ES-I3 (cell line): ENCODE measurements around the gene IER5.

Experiments used
- H3K36me3 ChIP-seq: 2 replicates; pipeline ENCODE4 v1.6.1; 2013; ENCODE audit warnings: mild to moderate bottlenecking, low read length, control low read depth, moderate library complexity; ENCODE audit not compliant: insufficient read depth
- H3K4me1 ChIP-seq: 2 replicates; pipeline ENCODE4 v1.6.1; 2013; ENCODE audit warnings: mild to moderate bottlenecking, control low read depth, low read length; ENCODE audit not compliant: insufficient read depth
- H3K9ac ChIP-seq: 2 replicates; pipeline ENCODE4 v1.6.1; 2013; ENCODE audit warnings: low read depth, mild to moderate bottlenecking, low read length, moderate library complexity
- H3K9me3 ChIP-seq: 2 replicates; pipeline ENCODE4 v1.6.1; 2013; ENCODE audit warnings: mild to moderate bottlenecking, low read length, moderate library complexity; ENCODE audit not compliant: control insufficient read depth, insufficient read depth

Gene IER5

DNA sequence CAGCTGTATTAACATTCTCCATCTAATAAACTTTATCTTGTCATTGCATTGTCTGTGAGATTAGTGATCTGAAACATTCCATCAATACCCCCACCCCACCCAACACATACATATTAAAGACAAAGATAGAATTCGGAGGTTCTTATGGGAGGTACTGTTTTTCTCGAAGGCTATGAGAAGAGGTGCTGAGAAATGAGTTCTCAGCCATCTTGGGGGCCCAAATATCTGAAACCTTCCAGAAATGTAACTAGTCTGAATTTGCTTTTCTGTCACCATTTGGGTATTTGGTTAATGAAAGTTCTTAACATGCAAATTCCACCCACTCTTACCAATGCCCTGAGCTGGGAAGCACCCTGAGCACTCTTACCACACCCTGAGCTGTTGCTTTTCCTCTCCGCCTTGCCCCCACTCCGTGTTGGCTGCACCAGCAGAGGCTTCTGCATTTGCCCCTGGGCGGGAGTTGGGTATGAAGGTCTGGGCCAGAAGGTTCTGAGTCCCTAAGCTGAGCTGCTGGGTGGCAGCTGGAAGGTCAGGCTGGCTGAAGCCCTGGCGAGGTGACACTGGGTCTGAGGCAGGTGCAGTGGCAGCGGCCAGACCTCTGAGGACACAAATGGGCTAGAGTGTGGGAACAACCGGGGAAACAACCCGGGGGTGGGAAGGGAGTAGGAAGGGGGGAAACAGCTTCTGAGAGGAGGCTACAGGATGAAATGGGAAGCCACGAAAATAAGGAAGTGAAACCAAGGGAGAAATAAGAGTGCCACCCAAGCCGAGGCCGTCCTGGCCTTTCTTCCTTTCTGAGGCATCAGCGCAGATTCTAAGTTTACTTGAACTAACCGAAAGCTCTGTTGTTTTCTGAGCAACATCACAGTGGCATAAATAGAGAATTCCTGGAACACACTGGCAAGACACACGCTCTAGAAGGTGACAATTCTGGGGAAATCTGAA lies 26.3 kb upstream of the IER5 start:
- no peak overlapping the region for H3K9ac ChIP-seq
- no peaks in the 10 kb centered on the region for H3K36me3 ChIP-seq
- peaks cover 15% of the 10 kb centered on the region for H3K4me1 ChIP-seq
- no peaks in the 10 kb centered on the region; the same call in none of the 2 replicates for H3K9me3 ChIP-seq

- H3K9ac ChIP-seq, result no peak overlapping the region
Observed at GRCh38 chr1:181062836-181063428, 25.6 kb upstream of the IER5 start.

DNA sequence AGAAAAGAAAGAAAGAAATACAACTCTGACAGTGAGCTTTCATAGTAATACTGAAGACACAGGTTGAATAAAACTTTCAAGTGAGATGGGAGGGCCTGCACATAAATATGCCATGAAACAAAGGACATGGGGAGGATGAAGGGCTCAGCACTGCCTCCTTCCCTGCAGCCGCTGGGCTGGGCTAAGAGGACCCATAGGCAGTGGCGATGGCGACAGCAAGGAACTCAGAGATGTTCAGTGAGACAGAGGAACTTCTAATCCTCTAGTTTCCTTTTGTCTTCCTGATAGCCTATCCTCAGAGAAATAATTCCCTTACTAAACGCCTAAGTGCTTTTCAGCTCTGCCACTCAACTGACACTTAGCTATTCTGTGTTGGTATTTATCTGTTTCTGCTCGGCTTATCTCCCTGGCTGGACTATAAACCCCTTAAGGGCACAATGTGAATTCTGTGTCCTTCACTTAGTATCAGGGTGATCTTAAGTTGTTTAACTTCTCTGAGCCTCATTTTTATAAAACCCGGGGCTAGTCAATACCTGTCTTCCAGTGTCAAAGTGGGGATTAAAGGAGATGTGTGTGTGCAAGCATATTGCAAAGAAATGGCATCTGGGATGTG lies 24.4 kb upstream of the IER5 start:
- Histone ChIP-seq H3K36me3 (no peaks in the 10 kb centered on the region), H3K4me1 (peaks cover 15% of the 10 kb centered on the region), H3K9ac (no peak overlapping the region), H3K9me3 (no peaks in the 10 kb centered on the region; the same call in 1 of the 2 replicates)

More at GRCh38 chr1:181062836-181063428, 25.6 kb upstream of the IER5 start:
- no peaks in the 10 kb centered on the region for H3K36me3 ChIP-seq
- peaks cover 15% of the 10 kb centered on the region for H3K4me1 ChIP-seq
- H3K9me3 ChIP-seq, result no peaks in the 10 kb centered on the region; the same call in none of the 2 replicates

DNA sequence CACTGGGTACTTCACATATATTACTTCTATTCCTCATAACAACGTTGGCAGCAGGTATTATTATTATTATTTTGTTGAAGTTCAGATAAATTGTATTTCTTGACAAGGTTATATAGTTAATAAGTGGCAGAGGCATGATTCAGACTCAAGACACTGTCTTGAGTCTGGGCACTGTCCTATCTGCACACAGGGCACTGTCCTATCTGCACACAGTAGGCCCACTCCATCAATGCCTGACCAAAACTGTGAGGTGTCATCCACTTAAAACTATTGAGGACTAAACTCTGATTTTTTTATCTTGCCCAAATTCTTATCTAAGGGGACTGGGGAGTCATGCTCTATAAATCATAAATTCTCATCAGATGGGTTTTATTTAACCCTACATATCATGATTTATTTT lies 23.8 kb upstream of the IER5 start:
- H3K9me3 ChIP-seq, result no peaks in the 10 kb centered on the region
- no peak overlapping the region for H3K9ac ChIP-seq
- no peaks in the 10 kb centered on the region for H3K36me3 ChIP-seq
- peaks cover 15% of the 10 kb centered on the region for H3K4me1 ChIP-seq

DNA sequence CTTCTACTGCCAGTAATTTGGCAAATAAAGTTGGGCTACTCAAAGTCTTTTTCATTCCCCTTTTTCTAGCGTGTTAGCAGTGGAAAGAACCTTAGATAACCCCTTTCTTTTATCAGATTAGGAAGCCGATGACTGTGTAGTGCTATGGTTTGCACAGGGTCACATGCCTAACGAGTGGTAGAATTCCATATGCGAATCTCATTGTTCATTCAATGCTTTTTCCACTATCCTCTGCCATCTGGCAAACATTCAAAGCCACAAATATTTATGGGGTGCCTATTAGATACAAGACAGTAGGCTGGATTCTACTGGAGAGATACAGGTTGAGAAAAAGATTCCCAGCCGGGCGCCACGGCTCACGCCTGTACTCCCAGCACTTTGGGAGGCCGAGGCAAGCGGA lies 14.9 kb upstream of the IER5 start:
- no peaks in the 10 kb centered on the region; the same call in 1 of the 2 replicates for H3K9me3 ChIP-seq
- H3K9ac ChIP-seq, result no peak overlapping the region
- no peaks in the 10 kb centered on the region for H3K36me3 ChIP-seq
- peaks cover 22% of the 10 kb centered on the region for H3K4me1 ChIP-seq

GRCh38 chr1:181075766-181076350 lies 12.6 kb upstream of the IER5 start:
- Histone ChIP-seq H3K9me3 (no peaks in the 10 kb centered on the region), H3K9ac (no peak overlapping the region), H3K36me3 (no peaks in the 10 kb centered on the region), H3K4me1 (peaks cover 22% of the 10 kb centered on the region)

DNA sequence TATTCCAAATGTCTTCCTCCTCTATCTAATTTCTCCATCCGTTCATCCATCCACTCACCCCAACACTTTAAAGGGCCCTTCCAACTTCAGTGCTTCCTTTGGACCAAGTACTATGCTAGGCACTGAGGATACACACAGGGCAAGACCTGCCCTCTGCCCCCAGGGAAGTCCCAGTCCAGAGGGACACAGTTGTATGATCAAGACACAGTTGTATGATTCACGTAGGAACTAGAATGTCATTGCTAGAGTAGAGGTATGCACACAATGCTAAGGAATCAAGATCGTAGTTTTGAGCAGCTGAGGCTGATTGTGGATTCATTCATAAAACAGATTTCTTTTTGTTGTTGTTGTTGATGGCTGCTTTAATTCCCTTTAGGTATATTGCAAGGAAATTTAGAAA lies 11.6 kb upstream of the IER5 start:
- Histone ChIP-seq H3K9ac (no peak overlapping the region), H3K4me1 (peaks cover 24% of the 10 kb centered on the region)

DNA sequence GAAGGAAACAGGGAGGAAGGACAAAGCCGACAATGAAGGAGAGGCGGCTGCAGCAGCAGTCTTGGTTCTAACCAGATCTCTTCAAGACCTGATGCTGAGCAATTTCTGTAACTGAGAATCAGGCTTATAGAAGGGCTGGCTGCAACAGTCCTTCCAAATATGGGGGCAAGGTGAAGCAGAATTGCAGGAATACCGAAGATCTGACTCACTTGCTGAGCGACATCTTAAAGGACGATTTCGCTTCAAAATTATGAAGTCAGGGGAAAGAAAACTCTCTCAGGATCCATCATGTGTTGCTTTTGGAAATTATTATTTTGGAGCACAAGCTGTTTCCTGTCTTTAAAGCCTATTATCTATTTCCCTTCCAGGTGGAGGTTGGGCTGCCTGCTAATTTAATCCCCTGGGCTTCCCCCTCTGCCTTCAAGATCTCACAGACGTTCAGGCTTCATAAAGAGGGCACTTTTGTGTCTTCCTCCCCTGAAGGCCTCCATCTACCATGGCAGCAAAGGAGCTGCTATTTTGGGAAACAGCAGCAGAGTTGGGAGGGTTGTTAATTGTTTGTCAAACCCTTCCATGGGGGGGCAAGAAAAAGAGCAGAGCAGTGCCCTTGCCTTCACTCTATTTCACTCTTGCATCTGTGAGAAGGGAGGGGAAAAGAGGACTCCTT lies 10.8 kb upstream of the IER5 start:
- H3K9ac ChIP-seq, result no peak overlapping the region
- H3K36me3 ChIP-seq, result no peaks in the 10 kb centered on the region
- H3K4me1 ChIP-seq, result peaks cover 24% of the 10 kb centered on the region
- no peaks in the 10 kb centered on the region for H3K9me3 ChIP-seq

More for the DNA sequence above, 11.6 kb upstream of the IER5 start:
- Histone ChIP-seq H3K9me3 (no peaks in the 10 kb centered on the region), H3K36me3 (no peaks in the 10 kb centered on the region)

DNA sequence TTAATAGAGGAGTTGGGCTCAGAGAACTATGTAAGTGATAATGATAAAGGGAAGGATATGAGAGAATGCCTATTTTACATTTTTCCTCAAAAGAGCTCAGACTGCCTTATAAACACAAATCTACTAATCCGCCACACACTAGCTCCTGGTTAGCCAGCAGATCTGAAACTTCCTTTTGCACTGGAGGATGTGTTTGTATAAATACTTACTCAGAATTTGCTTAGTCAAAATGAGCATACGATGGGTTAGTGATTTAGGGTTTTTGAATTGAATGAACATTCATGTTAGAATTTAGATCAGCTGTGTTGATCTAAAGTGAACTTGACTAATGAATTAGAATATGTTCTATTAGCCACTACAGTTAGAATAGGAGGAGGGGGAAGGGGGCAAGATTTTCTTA lies 9.1 kb upstream of the IER5 start:
- Histone ChIP-seq H3K9ac (no peak overlapping the region), H3K9me3 (no peaks in the 10 kb centered on the region), H3K36me3 (no peaks in the 10 kb centered on the region), H3K4me1 (peaks cover 27% of the 10 kb centered on the region)

- Histone ChIP-seq H3K9me3 (no peaks in the 10 kb centered on the region), H3K4me1 (peaks cover 27% of the 10 kb centered on the region), H3K9ac (no peak overlapping the region), H3K36me3 (no peaks in the 10 kb centered on the region)
Observed at GRCh38 chr1:181079920-181080319, 8.6 kb upstream of the IER5 start.

DNA sequence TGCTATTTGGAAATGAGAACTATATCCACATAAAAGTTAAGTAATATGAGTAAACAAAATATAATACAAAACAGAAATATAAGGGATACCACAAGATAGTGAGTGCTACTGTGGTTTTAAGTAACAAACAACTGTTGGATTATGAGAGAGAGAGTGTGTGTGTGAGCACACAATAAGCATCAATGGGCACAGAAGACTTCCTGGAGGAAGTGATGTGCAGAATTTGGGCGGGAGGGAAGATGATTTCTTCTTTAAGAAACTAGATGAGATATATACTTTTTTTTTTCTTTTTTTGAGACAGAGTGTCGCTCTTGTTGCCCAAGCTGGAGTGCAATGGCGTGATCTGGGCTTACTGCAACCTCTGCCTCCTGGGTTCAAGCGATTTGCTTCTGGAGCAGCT lies 7.9 kb upstream of the IER5 start:
- Histone ChIP-seq H3K36me3 (no peaks in the 10 kb centered on the region), H3K9ac (no peak overlapping the region), H3K9me3 (no peaks in the 10 kb centered on the region), H3K4me1 (peaks cover 27% of the 10 kb centered on the region)

DNA sequence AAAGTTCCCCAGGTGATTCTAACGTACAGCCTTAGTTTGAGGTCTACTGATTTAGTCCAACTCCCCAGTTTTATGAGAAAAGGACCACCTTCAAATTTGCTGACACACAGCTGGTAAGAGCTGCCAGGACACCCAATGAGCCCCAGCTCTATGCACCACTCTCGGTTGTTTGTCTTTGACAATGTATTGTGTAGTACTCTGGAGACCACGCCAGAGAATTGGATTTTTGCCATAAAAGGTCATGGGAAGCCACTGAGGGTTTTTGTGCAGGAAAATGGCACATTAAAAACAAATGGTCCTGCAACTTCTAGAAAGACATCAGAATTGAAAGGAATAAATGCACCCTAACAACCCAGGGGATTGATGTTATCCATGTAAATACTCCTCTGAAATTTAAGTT lies 7.1 kb upstream of the IER5 start:
- H3K9ac ChIP-seq, result no peak overlapping the region
- H3K9me3 ChIP-seq, result no peaks in the 10 kb centered on the region
- H3K4me1 ChIP-seq, result peaks cover 21% of the 10 kb centered on the region
- no peaks in the 10 kb centered on the region for H3K36me3 ChIP-seq

DNA sequence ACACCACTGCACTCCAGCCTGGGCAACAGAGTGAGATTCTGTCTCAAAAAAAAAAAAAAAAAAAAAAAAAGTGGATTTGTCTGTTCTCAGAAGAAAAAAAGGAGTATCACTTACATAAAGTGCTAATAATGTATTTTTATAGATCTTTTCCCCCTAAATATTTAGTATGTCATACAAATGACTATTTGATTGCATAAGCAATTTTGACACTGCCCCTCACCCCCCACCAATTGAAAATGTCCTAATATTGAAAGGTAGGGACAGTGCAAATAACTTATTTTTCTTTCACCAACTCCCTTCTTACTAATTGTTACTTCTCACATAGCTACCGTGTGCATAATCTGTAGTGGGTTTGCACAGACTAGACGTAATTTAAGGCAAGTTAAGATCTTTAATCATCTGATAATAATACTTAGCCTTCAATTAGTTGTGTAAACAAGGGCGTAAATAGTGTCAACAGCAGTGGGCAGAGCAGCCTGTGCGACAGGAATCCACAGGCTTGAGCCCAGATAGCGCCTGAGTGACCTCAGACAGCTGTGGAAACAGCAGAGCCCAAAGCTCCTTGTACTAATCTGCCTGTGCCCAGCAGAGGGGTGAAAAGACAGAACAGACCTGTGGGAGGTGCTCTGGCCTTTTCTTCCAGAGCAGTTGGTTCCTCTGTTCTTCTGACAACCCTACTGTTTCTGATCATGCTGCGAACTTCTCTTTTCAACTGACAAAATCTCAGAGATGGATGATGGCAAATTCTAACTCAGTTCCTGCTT lies 4.5 kb upstream of the IER5 start:
- Histone ChIP-seq H3K4me1 (peaks cover 5% of the 10 kb centered on the region; the same call in 1 of the 2 replicates), H3K36me3 (no peaks in the 10 kb centered on the region), H3K9ac (no peak overlapping the region), H3K9me3 (no peaks in the 10 kb centered on the region)
